Renal pelvis (tissue), 4 donors: ENCODE results near the gene SOSTDC1. TPM values are rescaled to one million over a fixed set of nuclear protein-coding genes. Genes with fewer than 3 reads are reported as not detected.
"Not testable (repeated sequence)": the region's sequence is repeated elsewhere in the genome, so short reads cannot be mapped to it uniquely, and the experiment has no call there.

Experiments
- DNase-seq: peaks from one replicate; pipeline ENCODE4 v3.0.0-alpha.2; 2013
- polyA plus RNA-seq, 3 donors: library from polyadenylated mRNA; unstranded; fragments of 120-200 nt; gene quantifications; one replicate each; pipeline ENCODE4 v1.2.1, GENCODE V29; 2013; ENCODE audit not compliant: insufficient read length in 3 of 3

The SOSTDC1 gene
- polyA plus RNA-seq, 3 donors = 42.7 to 52.4 (median 50.0) TPM

- no peak for DNase-seq
Measured at GRCh38 chr7:16479161-16479560, 13.6 kb upstream of the SOSTDC1 start.

DNA sequence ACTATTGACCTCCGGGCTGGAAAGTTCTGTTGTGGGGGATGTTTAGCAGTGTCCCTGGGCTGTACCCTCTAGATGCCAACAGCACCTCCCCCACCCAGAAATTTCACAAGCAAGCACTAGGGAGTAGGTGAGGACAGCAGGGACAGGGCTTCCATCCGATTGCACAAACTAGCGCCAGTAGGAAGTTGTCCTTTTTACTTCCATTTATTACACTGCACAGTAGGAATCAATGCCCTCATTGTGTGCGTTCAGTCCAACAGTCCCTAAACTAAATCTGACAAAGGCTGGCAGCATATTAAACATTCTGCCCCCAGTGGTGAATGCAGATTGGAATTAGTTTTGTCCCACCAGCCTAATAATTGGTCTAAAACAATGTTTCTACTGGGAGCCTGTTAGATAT lies 6.4 kb upstream of the SOSTDC1 start:
- DNase-seq = no peak

DNA sequence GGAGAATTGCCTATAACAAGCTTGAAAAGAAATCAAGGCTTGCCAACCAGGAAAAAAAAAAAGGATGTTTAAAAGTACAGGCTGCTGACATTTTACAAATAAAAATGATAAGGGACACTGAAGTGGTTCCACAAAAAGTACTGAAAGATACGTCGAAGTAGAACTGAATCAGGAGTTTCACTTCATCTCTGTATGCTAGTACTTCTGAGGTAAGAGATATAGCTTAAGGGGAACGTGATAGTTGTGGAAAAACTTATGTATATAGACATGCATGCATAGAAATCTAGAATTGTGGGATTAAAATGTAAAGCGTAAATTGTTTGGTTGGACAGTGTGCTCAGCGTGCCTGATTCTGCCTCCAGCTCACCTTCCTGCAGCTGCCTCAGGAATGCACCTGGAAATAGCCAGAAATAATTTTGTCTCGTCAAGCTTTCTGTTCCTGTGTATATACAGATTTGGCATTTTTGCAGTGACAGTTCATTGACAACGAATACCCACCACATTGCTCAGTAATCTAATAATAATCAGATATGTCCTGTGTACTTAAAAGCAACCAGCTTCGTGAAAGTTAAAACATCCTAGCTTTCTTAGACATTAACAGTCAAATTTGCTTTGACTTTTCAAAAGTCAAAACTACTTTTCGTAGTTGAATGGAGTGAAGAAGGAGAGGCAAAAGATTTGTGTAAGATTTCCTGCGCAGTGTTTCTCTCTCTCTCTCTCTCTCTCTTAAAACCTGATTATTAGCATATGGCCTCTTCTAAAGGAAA lies 1.4 kb downstream of the SOSTDC1 start:
- no peak for DNase-seq

GRCh38 chr7:16463520-16463919 lies 2.0 kb downstream of the SOSTDC1 start:
- peak; percentile 28 for DNase-seq

- DNase-seq = no peak
Measured at GRCh38 chr7:16462431-16462889, 3.1 kb downstream of the SOSTDC1 start.

DNA sequence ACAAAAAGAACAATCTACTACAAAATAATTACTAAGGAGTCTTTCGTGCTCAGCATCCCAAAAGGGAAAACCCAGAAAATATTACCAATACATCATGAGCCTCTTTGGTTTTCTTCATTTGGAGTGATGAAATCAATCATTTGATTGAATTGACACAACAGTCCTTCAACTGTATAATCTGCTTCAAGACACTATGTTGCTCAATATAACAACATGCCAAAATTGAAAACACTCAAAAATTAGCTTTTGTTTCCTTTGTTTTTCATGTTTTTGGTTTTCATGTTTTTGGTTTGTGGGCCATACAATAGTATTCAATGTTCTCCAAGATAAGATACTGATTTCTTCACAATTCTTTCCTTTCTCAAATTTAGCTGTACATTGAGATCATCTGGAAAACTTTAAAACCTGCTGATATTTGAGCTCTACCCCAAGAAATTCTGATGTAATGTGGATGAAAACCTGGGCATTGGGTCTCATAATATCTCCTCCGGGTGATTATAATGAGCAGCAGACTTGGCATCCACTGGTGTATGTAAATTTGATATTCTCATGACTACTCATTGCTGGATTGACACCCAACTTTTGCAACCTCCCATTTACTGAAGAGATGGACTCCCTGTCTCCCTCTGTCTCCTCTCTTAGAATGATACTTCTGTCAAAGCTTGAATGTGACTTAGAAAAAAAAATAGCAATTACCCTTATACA lies 4.6 kb downstream of the SOSTDC1 start:
- DNase-seq = no peak

- DNase-seq = not testable (repeated sequence)
Measured at GRCh38 chr7:16456303-16456702, 9.2 kb downstream of the SOSTDC1 start.

DNA sequence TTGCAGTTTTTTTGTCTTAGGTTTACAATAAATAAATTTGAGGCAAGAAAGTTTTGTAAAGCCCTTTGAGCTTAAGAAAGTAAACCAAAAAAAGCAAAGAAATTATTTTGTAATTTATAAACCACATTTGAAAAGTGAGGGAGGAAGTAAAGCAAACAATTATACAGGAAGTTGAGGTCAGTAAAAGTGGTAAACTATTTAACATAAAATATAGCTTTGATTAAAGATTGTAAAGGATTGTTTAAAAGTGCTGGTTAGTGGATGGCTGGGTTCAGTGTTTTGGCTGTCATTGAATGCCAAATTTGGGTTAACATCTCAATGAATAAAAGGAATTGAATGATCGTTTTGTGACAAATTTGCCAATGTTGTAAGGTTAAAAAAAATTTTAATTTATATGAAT lies 9.9 kb downstream of the SOSTDC1 start:
- DNase-seq = no peak

- DNase-seq = no peak
Measured at GRCh38 chr7:16450366-16450765, 15.2 kb downstream of the SOSTDC1 start.

DNA sequence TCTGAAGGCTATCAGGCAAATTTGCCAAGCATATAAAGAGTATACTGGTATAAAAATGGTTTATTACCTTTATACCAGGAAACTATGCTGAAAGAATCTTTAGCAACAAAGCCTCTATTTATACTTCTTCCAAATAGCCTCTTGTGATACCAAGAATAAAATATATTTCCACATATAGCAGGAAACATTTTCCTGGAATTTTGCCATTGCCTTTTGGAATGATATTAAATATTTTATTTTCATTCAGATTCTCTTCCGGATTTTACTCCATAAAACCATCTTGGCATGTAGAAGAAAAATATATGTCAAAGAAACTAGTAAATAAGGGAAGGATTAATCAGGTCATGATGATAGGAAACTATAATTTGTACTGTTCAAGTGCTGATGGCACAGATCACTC lies 17.7 kb downstream of the SOSTDC1 start:
- DNase-seq = no peak

DNA sequence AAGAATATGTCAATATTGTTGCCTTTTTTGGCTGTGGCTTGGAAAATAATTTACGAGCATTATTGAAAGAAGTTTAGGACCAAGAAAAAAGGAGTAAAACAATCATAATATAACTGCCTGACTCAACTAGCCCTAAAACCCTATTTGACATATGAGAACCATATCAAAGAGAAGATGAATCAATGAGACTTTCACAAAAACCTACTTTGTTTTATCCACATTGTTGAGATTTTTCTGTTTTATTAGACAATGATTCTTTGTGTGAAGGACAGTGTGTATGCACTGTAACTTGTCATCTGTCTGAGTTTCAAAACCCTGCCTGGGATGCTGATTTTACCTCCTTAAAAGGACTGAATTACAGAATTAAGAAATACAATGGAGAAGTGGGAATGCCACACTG lies 19.0 kb downstream of the SOSTDC1 start:
- DNase-seq = no peak

- DNase-seq = not testable (repeated sequence)
Measured at GRCh38 chr7:16443871-16444270, 21.7 kb downstream of the SOSTDC1 start.

- no peak for DNase-seq
Measured at GRCh38 chr7:16438988-16439387, 26.6 kb downstream of the SOSTDC1 start.

DNA sequence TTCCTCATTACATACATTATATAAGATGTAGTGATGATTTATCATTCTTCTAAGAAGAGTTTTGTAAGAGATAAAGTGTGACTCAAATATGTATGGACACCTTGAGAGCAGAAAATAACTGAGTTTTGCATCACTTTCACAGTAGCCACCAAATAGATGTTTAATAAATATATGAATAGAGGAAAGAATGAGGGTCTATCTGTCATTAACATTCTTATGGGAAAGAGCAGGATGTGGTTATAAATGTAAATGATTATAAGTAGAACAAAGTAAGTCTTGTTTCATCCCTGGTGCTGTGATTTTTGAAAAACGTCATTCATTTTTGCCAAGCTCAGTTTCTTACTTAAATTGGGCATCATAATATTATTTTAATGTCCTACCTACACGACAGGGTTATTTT lies 29.2 kb downstream of the SOSTDC1 start:
- DNase-seq = no peak

- DNase-seq = no peak
Measured at GRCh38 chr7:16433568-16434122, 31.9 kb downstream of the SOSTDC1 start.

GRCh38 chr7:16432425-16432731 lies 33.2 kb downstream of the SOSTDC1 start:
- DNase-seq = no peak

DNA sequence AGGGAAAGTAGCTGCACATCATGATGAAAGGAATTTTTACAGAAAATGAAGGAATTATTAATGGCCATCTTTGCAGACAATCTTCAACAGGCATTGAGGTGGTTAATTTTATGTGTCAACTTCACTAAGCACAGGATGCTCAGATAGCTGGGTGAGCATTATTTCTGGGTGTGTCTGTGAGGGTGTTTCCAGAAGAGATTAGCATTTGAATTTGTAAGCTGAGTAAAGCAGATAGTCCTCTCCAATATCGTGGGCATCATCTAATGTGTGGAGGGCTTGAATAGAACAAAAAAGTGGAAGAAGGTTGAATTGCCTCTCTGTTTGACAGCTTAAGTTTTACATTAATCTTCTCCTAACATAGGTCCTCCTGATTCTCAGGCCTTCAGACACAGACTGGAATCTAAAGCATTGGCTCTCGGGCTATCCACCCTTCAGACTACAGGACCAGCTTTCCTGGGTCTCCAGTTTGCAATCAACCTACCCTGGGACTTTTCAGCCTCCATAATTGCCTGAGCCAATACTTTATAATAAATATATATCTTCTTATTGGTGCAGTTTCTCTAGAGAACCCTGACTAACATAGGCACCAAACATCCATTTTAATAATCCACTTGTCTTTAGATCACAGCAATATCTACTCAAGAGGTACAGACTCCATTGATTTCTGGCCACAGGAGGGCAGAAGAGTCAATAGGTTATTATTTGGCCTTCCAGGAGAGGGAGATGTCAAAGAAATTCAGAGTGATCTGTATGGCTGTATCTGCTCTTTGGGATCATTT lies 33.7 kb downstream of the SOSTDC1 start:
- no peak for DNase-seq

- DNase-seq = no peak
Measured at GRCh38 chr7:16430133-16430532, 35.4 kb downstream of the SOSTDC1 start.

GRCh38 chr7:16428672-16429071 lies 36.9 kb downstream of the SOSTDC1 start:
- DNase-seq = no peak

GRCh38 chr7:16428182-16428581 lies 37.4 kb downstream of the SOSTDC1 start:
- no peak for DNase-seq

GRCh38 chr7:16423761-16424160 lies 41.8 kb downstream of the SOSTDC1 start:
- no peak for DNase-seq

GRCh38 chr7:16422917-16423316 lies 42.6 kb downstream of the SOSTDC1 start:
- no peak for DNase-seq

DNA sequence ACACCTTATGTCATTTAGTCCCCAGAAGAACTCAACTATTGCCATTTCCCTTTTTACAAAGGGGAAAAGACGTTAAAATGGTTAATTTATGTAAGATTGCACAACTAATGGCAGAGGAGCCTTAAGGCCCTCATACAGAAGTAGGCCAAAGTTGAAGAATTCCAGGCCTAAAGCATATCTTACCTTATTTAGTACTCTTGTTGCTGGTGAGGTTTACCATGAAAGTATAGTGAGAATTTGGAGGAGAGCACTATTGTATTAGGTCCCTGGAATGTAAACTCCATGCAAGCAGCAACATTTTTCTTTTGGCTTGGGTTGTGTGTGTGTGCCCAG lies 43.5 kb downstream of the SOSTDC1 start:
- no peak for DNase-seq
